NCI-H748 (cell line): ENCODE results near the gene ATG4A.
A peak's percentile ranks its signal among the peaks of the same experiment; 100 is the strongest.

Source experiments
- DNase-seq: peaks from one replicate; lab custom pipeline; 2025; ENCODE audit not compliant: unreplicated experiment; lab: John Stamatoyannopoulos, UW

The ATG4A gene

DNA sequence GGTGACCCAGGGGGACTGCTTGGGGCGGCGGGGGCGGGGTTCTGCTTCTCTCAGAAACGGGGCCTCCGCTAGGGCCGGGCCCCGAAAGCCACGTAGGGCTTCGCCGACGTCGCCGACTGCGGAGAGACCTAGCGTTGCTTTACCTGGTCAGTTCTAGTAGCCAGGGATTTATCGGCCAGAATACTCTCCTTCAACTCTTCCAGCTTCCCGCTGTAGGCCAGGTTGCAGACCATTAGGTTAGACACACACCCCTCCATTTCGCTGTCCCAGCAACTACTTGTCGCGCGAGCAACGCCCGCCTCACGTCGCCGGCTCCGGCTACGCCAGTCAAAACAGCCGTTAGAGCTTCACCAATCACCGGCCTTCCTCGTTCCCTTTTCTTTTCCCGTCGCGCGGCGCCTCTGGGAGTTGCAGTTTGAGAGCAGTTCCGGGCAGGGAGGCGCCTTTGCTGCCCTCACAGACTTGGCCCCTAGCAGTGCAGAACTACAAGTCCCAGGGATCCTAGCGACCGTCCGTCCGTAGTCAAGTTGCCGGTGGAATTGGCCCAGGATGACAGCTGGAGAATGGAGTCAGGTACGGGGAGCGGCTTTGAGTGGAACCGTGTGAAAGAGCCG lies at the start of gene ATG4A, which contains the start of gene PSMD10:
Gene ATG4A (plus strand): TSS at position 515 of the 614 bp plus-strand sequence. CDS start 49 bp downstream, at position 564.
Gene PSMD10 (minus strand): TSS at position 279 of the 614 bp plus-strand sequence. CDS start 22 bp downstream, at position 257.
- DNase-seq = peak; percentile 97

DNA sequence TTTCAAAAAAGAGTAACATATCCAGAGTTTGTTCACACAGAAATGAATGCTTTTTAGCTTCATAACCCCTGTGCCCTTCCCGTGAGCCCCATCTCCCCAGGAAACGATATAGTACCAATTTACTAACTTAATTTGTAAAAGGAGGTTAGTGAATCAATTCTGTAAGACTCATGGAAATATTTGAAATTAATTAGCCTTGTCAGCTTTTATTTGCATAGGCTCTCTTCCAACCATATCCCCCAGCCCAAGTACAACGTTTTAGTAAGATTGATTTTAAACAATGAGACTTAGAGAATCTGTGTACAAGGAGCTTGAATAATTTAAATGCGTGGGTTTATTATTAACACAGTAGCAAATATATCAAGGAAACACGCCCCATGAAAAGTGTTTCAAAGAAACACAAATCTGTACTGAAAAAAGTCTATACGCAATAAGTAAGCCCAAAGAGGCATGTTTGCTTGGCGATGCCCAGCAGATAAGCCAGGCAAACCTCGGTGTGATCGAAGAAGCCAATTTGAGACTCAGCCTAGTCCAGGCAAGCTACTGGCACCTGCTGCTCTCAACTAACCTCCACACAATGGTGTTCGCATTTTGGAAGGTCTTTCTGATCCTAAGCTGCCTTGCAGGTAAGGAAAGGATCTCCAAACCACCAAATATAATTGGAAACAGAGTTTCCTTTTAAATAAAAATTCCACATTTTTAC lies 46.9 kb upstream of the ATG4A start, which contains the start of gene VSIG1:
Gene VSIG1 (plus strand): TSS at position 512 of the 703 bp plus-strand sequence. CDS start 66 bp downstream, at position 578.
- no peak for DNase-seq

GRCh38 chrX:108049649-108050048 lies 41.9 kb upstream of the ATG4A start:
- no peak for DNase-seq

DNA sequence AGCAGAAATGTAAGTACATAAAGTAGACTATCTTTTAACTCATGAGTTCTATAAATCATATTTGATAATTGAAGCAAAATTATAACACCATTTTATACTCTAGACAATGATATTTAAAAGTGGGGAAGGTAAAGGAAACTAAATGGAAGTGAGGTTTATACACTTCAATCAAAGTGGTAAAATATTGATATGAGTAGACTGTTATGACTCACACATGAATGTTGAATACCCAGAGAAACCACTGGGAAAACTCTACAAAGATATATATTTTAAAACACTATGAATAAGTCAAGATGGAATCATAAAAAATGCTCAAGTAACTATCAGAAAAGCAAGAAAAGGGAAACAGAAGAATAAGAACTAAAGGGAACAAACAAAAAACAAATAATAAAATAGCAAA lies 38.4 kb upstream of the ATG4A start:
- no peak for DNase-seq

DNA sequence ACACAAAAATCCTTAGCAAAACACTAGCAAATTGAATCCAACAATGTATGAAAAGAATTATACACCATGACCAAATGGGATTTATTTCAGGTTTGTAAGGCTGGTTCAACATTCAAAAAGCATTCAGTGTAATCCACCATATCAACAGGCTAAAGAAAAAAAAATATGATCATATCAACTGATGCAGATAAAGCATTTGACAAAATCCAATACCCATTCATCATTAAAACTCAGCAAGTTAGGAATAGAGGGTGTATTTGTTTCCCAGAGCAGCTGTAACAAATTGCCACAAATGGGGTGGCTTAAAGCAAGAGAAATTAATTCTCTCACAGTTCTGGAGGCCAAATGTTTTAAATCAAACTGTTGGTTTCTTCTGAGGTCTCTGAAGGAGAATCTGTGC lies 36.0 kb upstream of the ATG4A start:
- no peak for DNase-seq

DNA sequence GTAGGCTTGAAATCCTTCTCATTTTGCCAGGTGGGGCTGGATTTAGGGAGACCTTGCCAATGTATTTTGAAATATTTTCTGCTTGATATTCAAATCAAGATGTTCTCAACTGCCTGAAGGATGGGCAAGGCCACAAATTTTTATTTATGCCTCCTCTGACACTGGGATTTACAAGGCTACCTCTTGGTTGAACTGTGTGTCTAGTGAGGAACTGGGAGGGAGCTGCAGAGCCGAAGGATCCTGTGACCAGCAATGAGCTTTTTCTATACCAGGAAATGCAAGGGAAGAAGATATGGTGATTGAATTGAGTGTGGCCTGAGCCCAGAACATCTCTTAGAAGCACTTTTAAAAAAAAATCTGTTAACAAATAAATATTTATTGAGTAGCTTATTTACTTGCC lies 31.8 kb upstream of the ATG4A start:
- DNase-seq = no peak

DNA sequence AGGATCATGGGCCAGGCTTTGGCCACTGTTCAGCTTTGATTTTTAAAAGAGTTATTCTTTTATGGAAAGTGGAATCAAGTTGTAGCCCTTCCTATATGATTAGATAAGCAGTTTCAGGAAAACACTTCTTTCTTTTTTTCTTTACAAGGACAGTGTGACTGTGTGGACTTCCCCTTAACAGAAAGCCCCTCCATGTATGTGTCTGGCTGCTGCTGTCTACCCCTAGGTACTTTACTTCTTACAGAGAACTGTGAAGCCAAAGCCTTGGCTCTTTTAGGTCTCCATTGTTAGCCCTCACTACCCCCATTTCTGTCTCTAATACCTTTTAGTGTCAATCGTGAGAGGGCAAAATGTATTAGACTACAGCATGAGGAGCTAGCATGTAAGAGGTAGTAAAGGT lies 27.6 kb upstream of the ATG4A start:
- no peak for DNase-seq

GRCh38 chrX:108064613-108065012 lies 27.0 kb upstream of the ATG4A start:
- DNase-seq = no peak

GRCh38 chrX:108068121-108068520 lies 23.5 kb upstream of the ATG4A start:
- DNase-seq = no peak

- DNase-seq = no peak
Measured at GRCh38 chrX:108070891-108071290, 20.7 kb upstream of the ATG4A start.

DNA sequence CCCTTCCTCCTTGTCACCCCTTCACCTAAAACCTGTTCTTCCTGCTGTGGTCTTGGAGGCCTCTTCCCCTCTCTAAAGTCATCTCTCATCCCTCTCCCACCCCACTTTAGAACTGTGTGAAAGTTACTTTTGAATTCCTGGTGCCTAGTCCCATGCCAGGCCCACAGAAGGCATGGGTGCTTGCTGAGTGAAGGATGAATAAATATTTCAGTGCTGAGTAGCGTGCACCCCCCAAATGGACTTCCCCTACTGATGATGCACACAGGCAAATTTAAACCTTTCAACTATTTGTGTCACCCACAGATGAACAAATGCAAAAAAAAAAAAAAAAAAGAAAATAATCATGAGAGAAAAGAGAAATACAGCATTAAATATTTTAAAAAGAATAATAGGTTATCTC lies 20.0 kb upstream of the ATG4A start:
- no peak for DNase-seq

DNA sequence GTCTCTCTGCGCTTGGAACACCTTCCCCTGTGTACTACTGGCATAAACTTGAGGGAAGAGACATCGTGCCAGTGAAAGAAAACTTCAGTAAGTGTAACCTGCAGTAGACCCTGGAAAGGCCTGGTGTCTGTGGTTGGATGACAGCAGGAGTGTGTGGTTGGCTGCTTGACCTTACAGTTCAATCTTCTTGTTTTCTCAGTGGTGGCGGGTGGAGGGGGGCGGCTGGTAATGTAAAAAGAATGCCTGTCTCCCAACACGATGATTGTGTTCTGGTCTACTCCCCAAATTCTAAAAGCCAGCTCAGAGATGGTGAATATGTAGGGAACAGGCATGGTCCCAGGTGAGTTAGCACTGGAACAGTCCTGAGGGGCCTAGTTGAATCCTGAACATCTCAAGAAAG lies 18.8 kb upstream of the ATG4A start:
- DNase-seq = no peak

- no peak for DNase-seq
Measured at GRCh38 chrX:108081110-108081509, 10.5 kb upstream of the ATG4A start.

DNA sequence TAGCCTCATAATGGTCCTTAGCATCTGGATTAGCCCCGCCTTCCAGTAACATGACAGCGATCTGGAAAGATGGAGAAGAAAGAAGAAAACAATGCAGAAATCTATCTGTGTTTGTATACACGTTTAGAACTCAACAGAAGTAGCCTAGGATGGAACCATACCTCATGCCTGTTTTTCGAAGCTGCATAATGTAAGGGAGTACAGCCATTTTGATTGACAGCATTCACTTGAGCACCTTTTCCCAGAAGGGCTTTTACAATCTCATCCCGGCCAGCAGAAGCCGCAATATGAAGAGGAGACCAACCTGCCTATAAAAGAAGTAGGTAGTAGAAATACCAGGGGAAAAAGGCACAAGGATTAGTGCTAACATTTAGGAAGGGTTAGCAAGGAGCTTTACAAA lies 3.8 kb upstream of the ATG4A start:
- no peak for DNase-seq

DNA sequence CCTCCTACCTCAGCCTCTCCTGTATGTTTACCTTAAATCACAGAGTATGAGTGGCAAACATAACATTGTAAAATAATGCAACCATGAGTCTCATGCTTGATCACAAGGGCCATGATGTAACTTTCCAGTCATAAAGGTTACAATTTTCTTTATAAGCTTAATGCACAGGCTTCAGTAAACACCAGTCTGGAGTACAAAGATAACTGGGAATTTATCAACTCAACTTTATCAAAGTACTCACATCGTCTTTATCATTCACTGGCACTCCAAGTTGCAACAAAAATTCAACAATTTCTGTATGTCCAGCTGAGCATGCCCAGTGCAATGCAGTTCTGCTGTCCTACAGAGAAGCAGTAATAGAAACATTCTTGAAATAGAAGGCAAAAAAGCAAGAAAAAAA lies 3.1 kb upstream of the ATG4A start:
- DNase-seq = no peak

DNA sequence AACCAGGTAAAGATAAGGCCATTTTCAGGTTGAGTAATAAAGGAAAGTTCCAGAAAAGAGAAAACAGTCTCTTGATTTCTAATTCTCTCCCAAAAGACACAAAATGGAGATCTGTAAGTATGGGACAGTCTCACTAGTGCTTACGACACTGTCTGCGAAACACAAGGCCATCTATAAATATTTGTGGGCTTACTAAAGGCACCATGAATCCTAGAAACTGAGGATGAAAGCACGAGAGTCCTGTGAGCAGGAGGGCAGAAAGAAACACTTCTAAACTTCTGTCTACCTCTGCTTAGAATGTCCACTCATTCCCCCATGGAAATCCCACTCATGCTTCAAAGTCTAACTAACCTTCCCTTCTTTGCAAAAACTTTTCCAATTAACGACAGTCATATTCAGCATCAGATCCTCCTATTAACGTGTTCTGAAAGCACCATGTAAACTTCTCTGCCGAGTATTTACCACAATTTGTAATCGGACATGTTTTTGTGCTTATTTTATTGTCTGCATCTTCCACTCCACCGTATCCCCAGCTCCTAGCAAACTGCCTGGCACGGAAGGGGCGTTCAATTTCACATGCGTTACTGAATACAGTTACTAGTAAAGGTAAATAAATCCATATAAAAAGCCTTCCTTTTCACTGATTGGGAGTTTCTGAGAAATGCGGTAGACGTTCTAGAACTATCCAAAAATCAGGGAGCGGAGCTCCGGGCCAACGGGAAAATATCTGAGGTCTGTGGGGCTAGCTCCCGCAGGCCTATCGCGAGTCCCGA lies 901 bp upstream of the ATG4A start:
- DNase-seq = no peak

DNA sequence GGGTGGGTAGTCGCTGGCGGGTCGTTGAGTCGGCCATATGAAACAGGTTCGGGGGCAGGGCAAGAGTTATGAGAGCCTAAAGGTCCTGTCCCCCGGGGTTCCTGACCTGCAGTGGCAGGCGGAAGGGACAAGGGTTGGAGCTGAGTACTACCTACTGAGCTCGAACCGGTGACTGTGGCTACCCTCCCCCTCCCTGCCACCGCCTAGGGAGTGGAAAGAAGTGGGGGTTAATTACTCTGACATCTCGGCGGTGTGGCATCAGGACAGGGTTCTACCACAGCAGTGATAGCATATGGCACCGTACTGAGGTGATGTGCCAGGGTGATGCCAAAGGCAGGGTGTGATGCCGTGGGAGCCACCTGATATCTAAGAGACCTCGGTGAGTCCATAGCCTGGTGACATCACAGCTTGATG lies 307 bp downstream of the ATG4A start:
- no peak for DNase-seq

DNA sequence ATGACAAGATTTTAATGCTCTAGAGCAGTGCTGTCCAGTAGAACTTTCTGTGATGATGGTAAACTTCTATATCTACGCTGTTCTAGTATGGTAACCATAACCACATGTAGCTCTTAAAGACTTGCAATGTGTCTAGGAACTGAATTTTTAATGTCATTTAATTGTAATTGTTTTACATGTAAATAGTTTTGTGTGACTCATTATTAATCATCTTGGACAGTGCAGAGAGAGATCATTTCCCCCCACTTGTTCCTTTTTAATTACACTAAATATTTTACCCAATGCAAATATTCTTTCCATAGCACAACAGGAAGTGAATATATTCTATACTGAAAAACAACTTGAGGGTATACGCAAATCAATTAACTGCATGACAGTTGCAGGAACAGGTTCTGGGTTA lies 5.8 kb downstream of the ATG4A start:
- no peak for DNase-seq

GRCh38 chrX:108105473-108105872 lies 13.9 kb downstream of the ATG4A start:
- no peak for DNase-seq

GRCh38 chrX:108114541-108114940 lies 23.0 kb downstream of the ATG4A start:
- DNase-seq = no peak

- no peak for DNase-seq
Measured at GRCh38 chrX:108117988-108118387, 26.4 kb downstream of the ATG4A start.

- DNase-seq = no peak
Measured at GRCh38 chrX:108121291-108121690, 29.7 kb downstream of the ATG4A start.
